Loucy (cell line): Measurements from ENCODE around the gene PANK2.

ENCODE experiments used
- H2AFZ ChIP-seq: fragments of 200-600 bp; sonication (generic); 2 replicates; pipeline ENCODE4 v1.6.0; 2016; ENCODE audit warnings: antibody characterized with exemption, mild to moderate bottlenecking, low read length, moderate library complexity
- H3F3A ChIP-seq: fragments of 200-600 bp; 2 replicates; pipeline ENCODE4 v1.6.0; 2016; ENCODE audit warnings: antibody characterized with exemption, low read depth, mild to moderate bottlenecking
- H3K27me3 ChIP-seq: fragments of 200-600 bp; sonication (generic); 2 replicates; pipeline ENCODE4 v1.6.1; 2014; ENCODE audit warnings: low read length, mild to moderate bottlenecking; ENCODE audit not compliant: insufficient read depth, poor library complexity, severe bottlenecking
- H3K36me3 ChIP-seq: fragments of 200-600 bp; sonication (generic); 2 replicates; pipeline ENCODE4 v1.6.1; 2016; ENCODE audit warnings: low read length; ENCODE audit not compliant: insufficient read depth
- H3K4me1 ChIP-seq: fragments of 200-600 bp; sonication (generic); 2 replicates; pipeline ENCODE4 v1.5.1; 2014; ENCODE audit warnings: low read length, mild to moderate bottlenecking; ENCODE audit not compliant: insufficient read depth, poor library complexity, severe bottlenecking
- H3K4me2 ChIP-seq: fragments of 200-600 bp; sonication (generic); 2 replicates; pipeline ENCODE4 v1.6.0; 2014; ENCODE audit warnings: antibody characterized with exemption, low read length, low read depth, mild to moderate bottlenecking; ENCODE audit not compliant: poor library complexity, severe bottlenecking
- H3K4me3 ChIP-seq: fragments of 200-600 bp; sonication (generic); 2 replicates; pipeline ENCODE4 v1.5.1; 2014; ENCODE audit warnings: low read length, mild to moderate bottlenecking, mixed read lengths; ENCODE audit not compliant: poor library complexity, severe bottlenecking
- H3K79me2 ChIP-seq: fragments of 200-600 bp; sonication (generic); 2 replicates; pipeline ENCODE4 v1.6.1; 2014; ENCODE audit warnings: low read length; ENCODE audit not compliant: insufficient read depth
- H3K9ac ChIP-seq: fragments of 200-600 bp; sonication (generic); 2 replicates; pipeline ENCODE4 v1.6.0; 2014; ENCODE audit warnings: mild to moderate bottlenecking, low read depth, low read length, moderate library complexity; ENCODE audit not compliant: poor library complexity, severe bottlenecking
- H3K9me2 ChIP-seq: fragments of 200-600 bp; sonication (generic); replicated peaks from 2 replicates; pipeline ENCODE4 v1.6.1; 2016; ENCODE audit warnings: low read depth, low read length, mixed read lengths
- H3K9me3 ChIP-seq: fragments of 200-600 bp; sonication (generic); 2 replicates; pipeline ENCODE4 v1.6.1; 2014; ENCODE audit warnings: mild to moderate bottlenecking, antibody characterized with exemption, low read length, low read depth; ENCODE audit not compliant: insufficient read depth
- H4K20me1 ChIP-seq: fragments of 200-600 bp; sonication (generic); 2 replicates; pipeline ENCODE4 v1.6.0; 2014; ENCODE audit warnings: antibody characterized with exemption, low read length, mild to moderate bottlenecking; ENCODE audit not compliant: insufficient read depth, poor library complexity, severe bottlenecking
- EZH2phosphoT487 ChIP-seq: fragments of 200-600 bp; IDR thresholded peaks from 2 replicates; pipeline ENCODE4 v1.6.1; 2018; ENCODE audit warnings: antibody characterized with exemption, mild to moderate bottlenecking, moderate library complexity, borderline replicate concordance
- TF ChIP-seq, protein P1 (sequence below): fragments of 200-600 bp; sonication (generic); conservative IDR thresholded peaks from 2 replicates; pipeline ENCODE4 v1.5.1; 2014; ENCODE audit warnings: mild to moderate bottlenecking, antibody characterized with exemption, low read length

The PANK2 gene

DNA sequence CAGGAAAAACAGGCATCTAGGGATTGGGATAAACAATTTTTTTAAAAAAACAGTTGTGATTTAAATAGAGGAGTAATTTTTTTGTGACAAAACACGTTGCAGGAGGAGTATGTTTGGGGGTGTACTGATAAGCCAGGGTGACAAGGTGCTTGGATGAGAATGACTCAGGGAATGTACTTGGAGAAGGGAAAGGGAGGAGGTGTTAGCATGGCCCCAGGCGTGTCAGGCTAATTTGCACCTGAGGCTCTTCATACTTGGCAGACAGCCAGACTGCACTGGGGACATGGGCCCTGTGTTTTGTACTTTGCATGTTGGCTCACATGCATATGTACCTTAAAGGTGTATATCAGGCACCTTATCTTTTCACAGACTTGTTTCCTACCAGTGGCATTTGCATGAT lies 22.8 kb downstream of the PANK2 start:
- no peak overlapping the region for H3K9ac ChIP-seq
- no peak overlapping the region for H2AFZ ChIP-seq
- TF ChIP-seq, protein P1, sequence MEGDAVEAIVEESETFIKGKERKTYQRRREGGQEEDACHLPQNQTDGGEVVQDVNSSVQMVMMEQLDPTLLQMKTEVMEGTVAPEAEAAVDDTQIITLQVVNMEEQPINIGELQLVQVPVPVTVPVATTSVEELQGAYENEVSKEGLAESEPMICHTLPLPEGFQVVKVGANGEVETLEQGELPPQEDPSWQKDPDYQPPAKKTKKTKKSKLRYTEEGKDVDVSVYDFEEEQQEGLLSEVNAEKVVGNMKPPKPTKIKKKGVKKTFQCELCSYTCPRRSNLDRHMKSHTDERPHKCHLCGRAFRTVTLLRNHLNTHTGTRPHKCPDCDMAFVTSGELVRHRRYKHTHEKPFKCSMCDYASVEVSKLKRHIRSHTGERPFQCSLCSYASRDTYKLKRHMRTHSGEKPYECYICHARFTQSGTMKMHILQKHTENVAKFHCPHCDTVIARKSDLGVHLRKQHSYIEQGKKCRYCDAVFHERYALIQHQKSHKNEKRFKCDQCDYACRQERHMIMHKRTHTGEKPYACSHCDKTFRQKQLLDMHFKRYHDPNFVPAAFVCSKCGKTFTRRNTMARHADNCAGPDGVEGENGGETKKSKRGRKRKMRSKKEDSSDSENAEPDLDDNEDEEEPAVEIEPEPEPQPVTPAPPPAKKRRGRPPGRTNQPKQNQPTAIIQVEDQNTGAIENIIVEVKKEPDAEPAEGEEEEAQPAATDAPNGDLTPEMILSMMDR: no peak
- H3F3A ChIP-seq: no peaks in the 10 kb centered on the region; the same call in 1 of the 2 replicates
- no peaks in the 10 kb centered on the region for H3K9me3 ChIP-seq
- peaks cover 61% of the 10 kb centered on the region for H4K20me1 ChIP-seq
- H3K4me2 ChIP-seq: no peak overlapping the region
- peaks cover 93% of the 10 kb centered on the region for H3K36me3 ChIP-seq
- H3K27me3 ChIP-seq: no peaks in the 10 kb centered on the region
- peaks cover 96% of the 10 kb centered on the region for H3K79me2 ChIP-seq
- no peak overlapping the region for H3K4me3 ChIP-seq
- H3K9me2 ChIP-seq: no peaks in the 10 kb centered on the region
- H3K4me1 ChIP-seq: no peaks in the 10 kb centered on the region

DNA sequence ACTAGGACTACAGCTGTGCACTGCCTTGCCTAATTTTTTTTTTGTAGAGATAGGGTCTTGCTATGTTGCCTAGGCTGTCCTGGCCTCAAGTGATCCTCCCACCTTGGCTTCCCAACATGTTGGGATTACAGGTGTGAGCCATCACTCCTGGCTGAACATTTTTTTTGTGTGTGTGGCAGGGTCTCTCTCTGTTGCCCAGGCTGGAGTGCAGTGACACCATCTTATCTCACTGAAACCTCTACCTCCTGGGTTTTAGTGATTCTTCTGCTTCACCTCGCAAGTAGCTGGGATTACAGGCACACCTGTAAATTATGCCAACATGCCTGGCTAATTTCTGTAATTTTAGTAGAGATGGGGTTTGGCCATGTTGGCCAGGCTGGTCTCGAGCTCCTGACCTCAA lies 25.3 kb downstream of the PANK2 start:
- no peak for TF ChIP-seq EZH2phosphoT487
- TF ChIP-seq, protein P1: no peak
- Histone ChIP-seq H3K4me1 (no peaks in the 10 kb centered on the region), H3K27me3 (no peaks in the 10 kb centered on the region), H4K20me1 (peaks cover 54% of the 10 kb centered on the region), H3K4me2 (no peak overlapping the region), H3K36me3 (peaks cover 94% of the 10 kb centered on the region), H2AFZ (no peak overlapping the region), H3K79me2 (peaks cover 93% of the 10 kb centered on the region), H3F3A (no peaks in the 10 kb centered on the region), H3K4me3 (no peak overlapping the region), H3K9me2 (no peaks in the 10 kb centered on the region), H3K9ac (no peak overlapping the region), H3K9me3 (no peaks in the 10 kb centered on the region)

DNA sequence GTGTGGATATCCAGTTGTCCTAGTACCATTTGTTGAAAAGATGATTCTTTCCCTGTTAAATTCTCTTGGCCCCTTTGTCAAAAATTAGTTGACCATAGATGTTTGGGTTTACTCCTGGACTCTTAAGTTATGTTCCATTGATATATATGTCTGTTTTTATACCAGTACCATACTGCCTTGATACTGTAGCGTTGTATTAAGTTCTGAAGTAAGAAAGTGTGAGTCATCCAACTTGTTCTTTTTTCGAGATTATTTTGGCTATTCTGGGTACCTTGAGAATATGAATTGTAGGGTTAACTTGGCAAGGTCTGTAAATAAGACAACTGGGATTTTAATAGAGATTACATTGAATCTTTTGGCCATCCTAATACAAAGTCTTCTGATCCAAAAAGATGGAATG lies 26.5 kb downstream of the PANK2 start:
- Histone ChIP-seq H3K36me3 (peaks cover 94% of the 10 kb centered on the region), H4K20me1 (peaks cover 47% of the 10 kb centered on the region)

More for the DNA sequence above, 26.5 kb downstream of the PANK2 start:
- H3K9me3 ChIP-seq: no peaks in the 10 kb centered on the region
- H2AFZ ChIP-seq: no peak overlapping the region
- no peak overlapping the region for H3K4me3 ChIP-seq
- no peaks in the 10 kb centered on the region for H3K4me1 ChIP-seq
- H3K9me2 ChIP-seq: no peaks in the 10 kb centered on the region
- no peak overlapping the region for H3K4me2 ChIP-seq
- H3K27me3 ChIP-seq: no peaks in the 10 kb centered on the region
- peaks cover 87% of the 10 kb centered on the region for H3K79me2 ChIP-seq
- no peak overlapping the region for H3K9ac ChIP-seq
- H3F3A ChIP-seq: no peaks in the 10 kb centered on the region
- no peak for TF ChIP-seq EZH2phosphoT487
- TF ChIP-seq, protein P1: no peak
